ENCODE results near the gene NR1D2. TPM values are rescaled to one million over a fixed set of nuclear protein-coding genes. Genes with fewer than 3 reads are reported as not detected.
"Not testable (repeated sequence)": the region's sequence is repeated elsewhere in the genome, so short reads cannot be mapped to it uniquely, and the experiment has no call there.

NR1D2 gene
- 27.3 TPM for polyA plus RNA-seq

- Mint-ChIP-seq H3K27me3 (no peaks in the 10 kb centered on the region), H3K4me3 (peak within 1 kb of the TSS; percentile 85 to 96 (median 92)), H3K27ac (peak within 1 kb of the TSS; percentile 95 to 97 (median 96))
Observed at GRCh38 chr3:23944861-23945662, at the start of gene NR1D2. Gene NR1D2 (plus strand): TSS chr3:23945286. CDS start chr3:23945579, 293 bp downstream.

DNA sequence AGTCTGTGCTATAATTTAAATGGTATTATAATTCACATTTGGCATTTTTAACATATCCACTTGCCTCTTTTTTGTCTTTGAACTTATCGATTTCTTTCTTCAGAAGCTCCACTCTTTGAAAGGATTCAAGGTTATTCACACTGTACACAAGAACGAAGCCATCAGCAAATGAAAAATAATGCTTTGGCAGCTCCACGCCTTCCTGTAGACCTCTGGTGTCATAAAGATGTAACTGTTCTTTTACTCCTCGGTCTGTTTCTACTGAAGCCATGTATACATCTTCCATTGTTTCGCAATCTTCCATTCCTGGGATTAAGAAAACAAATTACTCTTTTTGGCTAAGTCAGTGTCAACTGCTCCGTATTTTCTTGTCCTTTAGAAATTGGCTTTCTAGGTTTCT is 44.3 kb upstream of the NR1D2 start:
- H3K27ac Mint-ChIP-seq: peak overlapping the region in 1 of 3 donors; percentile 31
- peaks cover 17% of the 10 kb centered on the region for H3K36me3 Mint-ChIP-seq
- peaks cover 0 to 2% (median 0%) of the 10 kb centered on the region in 3 donors for H3K9me3 Mint-ChIP-seq
- H3K4me3 Mint-ChIP-seq: no peak overlapping the region
- H3K4me1 Mint-ChIP-seq: no peaks in the 10 kb centered on the region
- H3K27me3 Mint-ChIP-seq: no peaks in the 10 kb centered on the region

More at GRCh38 chr3:23944861-23945662, at the start of gene NR1D2:
- peaks cover 2% of the 10 kb centered on the region for H3K36me3 Mint-ChIP-seq
- no peaks in the 10 kb centered on the region for H3K9me3 Mint-ChIP-seq
- peaks cover 27 to 38% (median 29%) of the 10 kb centered on the region in 3 donors for H3K4me1 Mint-ChIP-seq

DNA sequence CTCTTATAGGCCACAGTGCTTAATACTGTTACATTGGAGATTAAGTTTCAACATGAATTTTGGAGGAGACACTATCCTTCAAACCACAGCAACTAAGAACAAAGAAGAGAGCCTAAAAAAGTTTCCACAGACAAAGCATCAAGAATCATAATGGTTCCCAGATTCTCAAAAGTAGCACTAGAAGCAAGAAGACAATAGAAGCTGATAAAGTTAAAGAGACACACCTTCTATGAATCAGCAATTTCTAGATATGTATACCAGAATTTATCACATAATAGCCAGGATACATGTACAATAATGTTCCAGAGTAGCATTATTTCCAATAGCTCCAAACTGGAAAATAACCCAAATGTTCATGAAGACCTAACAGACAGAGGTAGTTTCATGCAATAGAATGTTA is 40.5 kb upstream of the NR1D2 start:
- H3K27ac Mint-ChIP-seq: no peak overlapping the region
- H3K36me3 Mint-ChIP-seq: peaks cover 11% of the 10 kb centered on the region
- H3K4me1 Mint-ChIP-seq: no peaks in the 10 kb centered on the region
- H3K4me3 Mint-ChIP-seq: no peak overlapping the region
- no peaks in the 10 kb centered on the region for H3K27me3 Mint-ChIP-seq
- peaks cover 0 to 2% (median 0%) of the 10 kb centered on the region in 3 donors for H3K9me3 Mint-ChIP-seq

GRCh38 chr3:23909341-23909740 is 35.7 kb upstream of the NR1D2 start:
- no peaks in the 10 kb centered on the region for H3K27me3 Mint-ChIP-seq
- peaks cover 4 to 6% (median 5%) of the 10 kb centered on the region in 3 donors for H3K4me1 Mint-ChIP-seq
- no peak overlapping the region for H3K27ac Mint-ChIP-seq
- H3K9me3 Mint-ChIP-seq: no peaks in the 10 kb centered on the region
- peaks cover 4% of the 10 kb centered on the region for H3K36me3 Mint-ChIP-seq
- H3K4me3 Mint-ChIP-seq: no peak overlapping the region

GRCh38 chr3:23911397-23911796 is 33.7 kb upstream of the NR1D2 start:
- Mint-ChIP-seq H3K4me1 (peaks cover 10 to 13% (median 10%) of the 10 kb centered on the region in 3 donors), H3K36me3 (peaks cover 4% of the 10 kb centered on the region), H3K4me3 (no peak overlapping the region), H3K27me3 (peaks cover 2% of the 10 kb centered on the region), H3K27ac (no peak overlapping the region), H3K9me3 (no peaks in the 10 kb centered on the region)

GRCh38 chr3:23912335-23912734 is 32.8 kb upstream of the NR1D2 start:
- not testable (repeated sequence) for H3K27me3 Mint-ChIP-seq, H3K4me3 Mint-ChIP-seq, H3K9me3 Mint-ChIP-seq, H3K36me3 Mint-ChIP-seq
- Mint-ChIP-seq H3K27ac (peak overlapping the region in 1 of 3 donors; percentile 58), H3K4me1 (peaks cover 12 to 17% (median 13%) of the 10 kb centered on the region in 3 donors)

- Mint-ChIP-seq H3K4me3 (no peak overlapping the region), H3K27ac (no peak overlapping the region), H3K36me3 (peaks cover 4% of the 10 kb centered on the region), H3K27me3 (peaks cover 2% of the 10 kb centered on the region), H3K4me1 (peaks cover 12 to 26% (median 21%) of the 10 kb centered on the region in 3 donors), H3K9me3 (no peaks in the 10 kb centered on the region)
Observed at GRCh38 chr3:23913182-23913581, 31.9 kb upstream of the NR1D2 start.

DNA sequence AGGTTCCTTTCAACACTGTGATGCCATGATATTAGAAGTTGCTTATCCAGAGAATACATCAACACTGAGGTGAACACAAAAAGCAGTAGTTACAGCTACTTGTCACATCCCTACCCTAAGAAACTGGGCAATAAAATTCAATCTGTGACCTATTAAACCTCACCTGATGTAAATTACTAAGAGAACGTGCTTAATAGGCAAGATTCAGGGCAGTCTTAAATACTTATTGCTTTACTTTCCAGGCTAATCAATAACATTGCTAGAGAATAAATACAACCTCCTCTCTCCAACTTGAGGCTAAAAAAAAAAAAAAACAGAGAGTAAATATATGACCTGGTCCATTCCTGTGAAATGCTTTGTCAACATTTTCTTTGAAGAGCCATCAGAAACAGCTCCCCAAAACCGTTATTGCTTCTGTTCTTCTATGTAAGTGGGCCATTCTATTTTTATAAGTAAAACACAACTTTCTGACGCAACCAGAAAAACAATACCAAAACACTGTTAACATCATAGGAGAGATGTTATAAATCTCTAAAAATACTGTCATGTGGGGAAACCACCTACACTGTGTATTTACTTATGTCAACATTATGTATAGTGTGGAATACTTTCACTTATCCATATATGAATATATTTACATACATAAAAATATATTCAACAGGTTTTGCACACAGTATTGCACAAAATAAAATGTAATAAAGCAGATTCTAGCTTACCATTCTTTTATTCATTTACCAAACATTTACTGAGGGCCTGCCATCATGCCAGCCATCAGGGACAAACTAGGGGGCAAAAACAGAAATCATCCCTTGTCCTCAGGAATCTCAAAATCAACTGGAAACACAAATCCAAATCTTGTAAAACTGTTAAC is 31.0 kb upstream of the NR1D2 start:
- no peak overlapping the region for H3K27ac Mint-ChIP-seq
- H3K9me3 Mint-ChIP-seq: no peaks in the 10 kb centered on the region
- peaks cover 2% of the 10 kb centered on the region for H3K27me3 Mint-ChIP-seq
- H3K4me3 Mint-ChIP-seq: peak overlapping the region in 1 of 4 donors; percentile 99
- H3K36me3 Mint-ChIP-seq: peaks cover 4% of the 10 kb centered on the region
- H3K4me1 Mint-ChIP-seq: peaks cover 22 to 35% (median 29%) of the 10 kb centered on the region in 3 donors

- Mint-ChIP-seq H3K36me3 (peaks cover 4% of the 10 kb centered on the region), H3K27me3 (peaks cover 2% of the 10 kb centered on the region), H3K9me3 (no peaks in the 10 kb centered on the region), H3K27ac (peak overlapping the region in 1 of 3 donors; percentile 99), H3K4me3 (peak overlapping the region; percentile 99), H3K4me1 (peaks cover 25 to 50% (median 42%) of the 10 kb centered on the region in 3 donors)
Observed at GRCh38 chr3:23915537-23916108, 29.5 kb upstream of the NR1D2 start.

DNA sequence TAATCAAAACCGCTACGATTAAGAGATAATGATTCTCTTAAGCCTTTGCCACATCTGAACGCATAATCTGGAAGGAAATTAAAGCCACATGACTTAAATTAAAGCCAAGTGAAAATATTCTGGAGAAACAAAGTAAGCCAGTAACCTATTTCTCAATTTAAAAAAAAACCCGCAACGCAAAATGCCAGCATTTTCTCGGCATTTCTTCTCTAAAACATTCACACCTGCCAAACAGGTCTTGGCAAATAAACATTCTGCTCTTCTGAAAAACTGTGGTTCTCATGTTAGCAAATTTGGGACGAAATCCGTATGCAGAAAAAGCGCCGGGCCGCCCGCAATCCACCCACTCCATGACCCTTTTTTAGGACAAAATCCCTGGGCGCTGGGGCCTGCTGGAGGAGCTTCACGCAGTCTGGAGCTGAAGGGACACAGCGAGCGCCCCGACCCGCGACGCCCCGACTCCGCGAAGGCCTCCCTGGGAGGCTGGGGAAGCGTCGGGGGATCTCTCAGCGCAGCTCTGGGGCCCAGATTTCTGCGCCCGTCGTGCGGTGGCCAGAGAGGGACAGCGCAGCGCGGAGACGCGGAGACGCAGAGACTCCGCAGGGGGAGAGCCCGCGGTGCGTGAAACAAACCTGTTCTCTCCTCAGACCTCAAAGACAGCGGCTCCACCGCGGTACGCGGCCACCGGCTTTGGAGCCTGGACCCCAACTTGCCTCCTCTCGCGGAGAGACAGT is 28.8 kb upstream of the NR1D2 start:
- H3K9me3 Mint-ChIP-seq: no peaks in the 10 kb centered on the region
- H3K27ac Mint-ChIP-seq: peak overlapping the region; percentile 99
- H3K4me3 Mint-ChIP-seq: peak overlapping the region; percentile 99
- peaks cover 4% of the 10 kb centered on the region for H3K36me3 Mint-ChIP-seq
- peaks cover 2% of the 10 kb centered on the region for H3K27me3 Mint-ChIP-seq
- H3K4me1 Mint-ChIP-seq: peaks cover 25 to 51% (median 42%) of the 10 kb centered on the region in 3 donors

- Mint-ChIP-seq H3K4me1 (peaks cover 25 to 51% (median 42%) of the 10 kb centered on the region in 3 donors), H3K36me3 (peaks cover 2% of the 10 kb centered on the region), H3K9me3 (no peaks in the 10 kb centered on the region), H3K4me3 (peak within 1 kb of the TSS; percentile 99), H3K27ac (peak within 1 kb of the TSS; percentile 99), H3K27me3 (peaks cover 2% of the 10 kb centered on the region)
Observed at GRCh38 chr3:23916886-23917678, 28.0 kb upstream of the NR1D2 start, which contains the start of the genes NKIRAS1 and RPL15. Gene NKIRAS1 (minus strand): TSS chr3:23916990. CDS start chr3:23910904, 6,086 bp downstream. Gene RPL15 (plus strand): TSS chr3:23917132. CDS start chr3:23917860, 728 bp downstream.

GRCh38 chr3:23917679-23918303 is 27.3 kb upstream of the NR1D2 start:
- peak overlapping the region; percentile 99 for H3K27ac Mint-ChIP-seq
- peaks cover 25 to 51% (median 39%) of the 10 kb centered on the region in 3 donors for H3K4me1 Mint-ChIP-seq
- H3K4me3 Mint-ChIP-seq: peak overlapping the region; percentile 99
- H3K9me3 Mint-ChIP-seq, H3K27me3 Mint-ChIP-seq, H3K36me3 Mint-ChIP-seq: not testable (repeated sequence)

- not testable (repeated sequence) for H3K27me3 Mint-ChIP-seq, H3K9me3 Mint-ChIP-seq, H3K36me3 Mint-ChIP-seq
- peak overlapping the region; percentile 99 for H3K4me3 Mint-ChIP-seq
- peaks cover 25 to 51% (median 39%) of the 10 kb centered on the region in 3 donors for H3K4me1 Mint-ChIP-seq
- H3K27ac Mint-ChIP-seq: peak overlapping the region; percentile 99
Observed at GRCh38 chr3:23918331-23918730, 26.8 kb upstream of the NR1D2 start.
